H1 (cell line): ENCODE data around the gene ENPP1. TPM values are rescaled to one million over a fixed set of nuclear protein-coding genes. Genes with fewer than 3 reads are reported as not detected.
A peak's percentile ranks its signal among the peaks of the same experiment; 100 is the strongest.

Experiments
- polyA plus RNA-seq, 7 experiments: library from polyadenylated mRNA; depleted of rRNA in 3 of 7; stranded (reverse) in 5 of 7; unstranded in 2 of 7; fragments of >200 nt in 5 of 7; fragments of 200-250 nt in 2 of 7; gene quantifications; 1 replicate in 5 of 7; 2 replicates in 1 of 7; 4 replicates in 1 of 7; pipeline versions ENCODE4 v1.2.1 to v1.2.3, GENCODE V29; 2011 to 2013; ENCODE audit warnings: missing spikeins in 2 of 7, mixed read lengths in 2 of 7
- total RNA-seq: library from RNA; stranded (reverse); fragmentation: NEBNext Ultra II Directional; extraction: Animal tissue kit (Norgen Biotek cat#: 25700); gene quantifications from 2 replicates; pipeline ENCODE4 v1.2.1, GENCODE V29; 2021
- TF ChIP-seq, protein P1 (sequence below): fragments of 300-600 bp; sonication (generic); IDR thresholded peaks from 2 replicates; pipeline ENCODE4 v1.7.1; 2012; ENCODE audit warnings: low read length, moderate library complexity, mild to moderate bottlenecking, inconsistent platforms; ENCODE audit not compliant: insufficient replicate concordance
- TF ChIP-seq, protein P2 (sequence below), 3 experiments: IDR thresholded peaks; 1 replicate in 2 of 3; 2 replicates in 1 of 3; pipeline versions ENCODE4 v1.5.1 to v1.6.1; 2011; ENCODE audit warnings: low read length in 3 of 3, mild to moderate bottlenecking in 3 of 3, inconsistent platforms in 2 of 3, low read depth in 1 of 3, moderate library complexity in 1 of 3; ENCODE audit not compliant: insufficient read depth in 1 of 3; ENCODE audit errors: control extremely low read depth in 1 of 3

Gene ENPP1
- total and polyA plus RNA-seq, 2 of the 8 experiments (the other 6 are each of a cell fraction or from before 2014, with no cell fraction given), result 10.1 to 39.1 TPM

DNA sequence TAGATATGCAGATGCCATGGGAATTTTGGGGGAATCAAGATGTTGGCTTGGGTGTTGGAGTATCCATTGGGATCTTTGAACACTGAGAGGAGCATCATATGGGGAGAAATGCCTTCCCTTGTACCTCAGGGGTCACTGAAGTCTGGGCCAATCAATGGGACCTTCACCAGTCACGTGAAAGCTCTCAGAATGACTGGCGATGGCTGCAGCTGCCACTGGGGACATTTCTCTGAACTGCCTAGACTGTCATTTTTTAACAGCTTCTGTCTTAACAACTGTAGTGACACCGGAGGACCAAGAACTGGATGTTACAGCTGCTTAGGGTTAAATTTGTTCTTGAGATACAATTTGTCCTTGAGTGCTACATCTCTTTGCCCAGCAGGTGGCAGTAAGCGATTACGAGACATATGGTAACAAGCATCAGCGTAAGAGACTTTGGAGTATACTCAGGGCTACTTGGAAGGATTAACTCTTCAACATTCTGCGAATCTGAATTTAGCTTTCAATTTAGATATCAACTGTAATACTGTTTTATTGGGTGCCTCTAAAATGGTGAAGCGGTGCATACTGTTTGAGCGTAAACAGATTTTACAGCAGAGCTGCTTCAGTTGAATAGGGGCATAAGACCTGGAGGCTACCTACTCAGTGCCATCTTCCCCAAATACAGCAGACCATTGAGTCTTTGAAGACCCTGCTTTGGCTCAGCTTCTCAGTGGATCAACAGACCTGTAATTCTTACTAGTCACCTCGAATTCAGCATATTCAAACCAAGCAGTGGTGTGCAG, 107.3 kb downstream of the ENPP1 start (continued):
- TF ChIP-seq, protein P1, sequence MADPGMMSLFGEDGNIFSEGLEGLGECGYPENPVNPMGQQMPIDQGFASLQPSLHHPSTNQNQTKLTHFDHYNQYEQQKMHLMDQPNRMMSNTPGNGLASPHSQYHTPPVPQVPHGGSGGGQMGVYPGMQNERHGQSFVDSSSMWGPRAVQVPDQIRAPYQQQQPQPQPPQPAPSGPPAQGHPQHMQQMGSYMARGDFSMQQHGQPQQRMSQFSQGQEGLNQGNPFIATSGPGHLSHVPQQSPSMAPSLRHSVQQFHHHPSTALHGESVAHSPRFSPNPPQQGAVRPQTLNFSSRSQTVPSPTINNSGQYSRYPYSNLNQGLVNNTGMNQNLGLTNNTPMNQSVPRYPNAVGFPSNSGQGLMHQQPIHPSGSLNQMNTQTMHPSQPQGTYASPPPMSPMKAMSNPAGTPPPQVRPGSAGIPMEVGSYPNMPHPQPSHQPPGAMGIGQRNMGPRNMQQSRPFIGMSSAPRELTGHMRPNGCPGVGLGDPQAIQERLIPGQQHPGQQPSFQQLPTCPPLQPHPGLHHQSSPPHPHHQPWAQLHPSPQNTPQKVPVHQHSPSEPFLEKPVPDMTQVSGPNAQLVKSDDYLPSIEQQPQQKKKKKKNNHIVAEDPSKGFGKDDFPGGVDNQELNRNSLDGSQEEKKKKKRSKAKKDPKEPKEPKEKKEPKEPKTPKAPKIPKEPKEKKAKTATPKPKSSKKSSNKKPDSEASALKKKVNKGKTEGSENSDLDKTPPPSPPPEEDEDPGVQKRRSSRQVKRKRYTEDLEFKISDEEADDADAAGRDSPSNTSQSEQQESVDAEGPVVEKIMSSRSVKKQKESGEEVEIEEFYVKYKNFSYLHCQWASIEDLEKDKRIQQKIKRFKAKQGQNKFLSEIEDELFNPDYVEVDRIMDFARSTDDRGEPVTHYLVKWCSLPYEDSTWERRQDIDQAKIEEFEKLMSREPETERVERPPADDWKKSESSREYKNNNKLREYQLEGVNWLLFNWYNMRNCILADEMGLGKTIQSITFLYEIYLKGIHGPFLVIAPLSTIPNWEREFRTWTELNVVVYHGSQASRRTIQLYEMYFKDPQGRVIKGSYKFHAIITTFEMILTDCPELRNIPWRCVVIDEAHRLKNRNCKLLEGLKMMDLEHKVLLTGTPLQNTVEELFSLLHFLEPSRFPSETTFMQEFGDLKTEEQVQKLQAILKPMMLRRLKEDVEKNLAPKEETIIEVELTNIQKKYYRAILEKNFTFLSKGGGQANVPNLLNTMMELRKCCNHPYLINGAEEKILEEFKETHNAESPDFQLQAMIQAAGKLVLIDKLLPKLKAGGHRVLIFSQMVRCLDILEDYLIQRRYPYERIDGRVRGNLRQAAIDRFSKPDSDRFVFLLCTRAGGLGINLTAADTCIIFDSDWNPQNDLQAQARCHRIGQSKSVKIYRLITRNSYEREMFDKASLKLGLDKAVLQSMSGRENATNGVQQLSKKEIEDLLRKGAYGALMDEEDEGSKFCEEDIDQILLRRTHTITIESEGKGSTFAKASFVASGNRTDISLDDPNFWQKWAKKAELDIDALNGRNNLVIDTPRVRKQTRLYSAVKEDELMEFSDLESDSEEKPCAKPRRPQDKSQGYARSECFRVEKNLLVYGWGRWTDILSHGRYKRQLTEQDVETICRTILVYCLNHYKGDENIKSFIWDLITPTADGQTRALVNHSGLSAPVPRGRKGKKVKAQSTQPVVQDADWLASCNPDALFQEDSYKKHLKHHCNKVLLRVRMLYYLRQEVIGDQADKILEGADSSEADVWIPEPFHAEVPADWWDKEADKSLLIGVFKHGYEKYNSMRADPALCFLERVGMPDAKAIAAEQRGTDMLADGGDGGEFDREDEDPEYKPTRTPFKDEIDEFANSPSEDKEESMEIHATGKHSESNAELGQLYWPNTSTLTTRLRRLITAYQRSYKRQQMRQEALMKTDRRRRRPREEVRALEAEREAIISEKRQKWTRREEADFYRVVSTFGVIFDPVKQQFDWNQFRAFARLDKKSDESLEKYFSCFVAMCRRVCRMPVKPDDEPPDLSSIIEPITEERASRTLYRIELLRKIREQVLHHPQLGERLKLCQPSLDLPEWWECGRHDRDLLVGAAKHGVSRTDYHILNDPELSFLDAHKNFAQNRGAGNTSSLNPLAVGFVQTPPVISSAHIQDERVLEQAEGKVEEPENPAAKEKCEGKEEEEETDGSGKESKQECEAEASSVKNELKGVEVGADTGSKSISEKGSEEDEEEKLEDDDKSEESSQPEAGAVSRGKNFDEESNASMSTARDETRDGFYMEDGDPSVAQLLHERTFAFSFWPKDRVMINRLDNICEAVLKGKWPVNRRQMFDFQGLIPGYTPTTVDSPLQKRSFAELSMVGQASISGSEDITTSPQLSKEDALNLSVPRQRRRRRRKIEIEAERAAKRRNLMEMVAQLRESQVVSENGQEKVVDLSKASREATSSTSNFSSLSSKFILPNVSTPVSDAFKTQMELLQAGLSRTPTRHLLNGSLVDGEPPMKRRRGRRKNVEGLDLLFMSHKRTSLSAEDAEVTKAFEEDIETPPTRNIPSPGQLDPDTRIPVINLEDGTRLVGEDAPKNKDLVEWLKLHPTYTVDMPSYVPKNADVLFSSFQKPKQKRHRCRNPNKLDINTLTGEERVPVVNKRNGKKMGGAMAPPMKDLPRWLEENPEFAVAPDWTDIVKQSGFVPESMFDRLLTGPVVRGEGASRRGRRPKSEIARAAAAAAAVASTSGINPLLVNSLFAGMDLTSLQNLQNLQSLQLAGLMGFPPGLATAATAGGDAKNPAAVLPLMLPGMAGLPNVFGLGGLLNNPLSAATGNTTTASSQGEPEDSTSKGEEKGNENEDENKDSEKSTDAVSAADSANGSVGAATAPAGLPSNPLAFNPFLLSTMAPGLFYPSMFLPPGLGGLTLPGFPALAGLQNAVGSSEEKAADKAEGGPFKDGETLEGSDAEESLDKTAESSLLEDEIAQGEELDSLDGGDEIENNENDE, result peak; percentile 62
- TF ChIP-seq, protein P2, sequence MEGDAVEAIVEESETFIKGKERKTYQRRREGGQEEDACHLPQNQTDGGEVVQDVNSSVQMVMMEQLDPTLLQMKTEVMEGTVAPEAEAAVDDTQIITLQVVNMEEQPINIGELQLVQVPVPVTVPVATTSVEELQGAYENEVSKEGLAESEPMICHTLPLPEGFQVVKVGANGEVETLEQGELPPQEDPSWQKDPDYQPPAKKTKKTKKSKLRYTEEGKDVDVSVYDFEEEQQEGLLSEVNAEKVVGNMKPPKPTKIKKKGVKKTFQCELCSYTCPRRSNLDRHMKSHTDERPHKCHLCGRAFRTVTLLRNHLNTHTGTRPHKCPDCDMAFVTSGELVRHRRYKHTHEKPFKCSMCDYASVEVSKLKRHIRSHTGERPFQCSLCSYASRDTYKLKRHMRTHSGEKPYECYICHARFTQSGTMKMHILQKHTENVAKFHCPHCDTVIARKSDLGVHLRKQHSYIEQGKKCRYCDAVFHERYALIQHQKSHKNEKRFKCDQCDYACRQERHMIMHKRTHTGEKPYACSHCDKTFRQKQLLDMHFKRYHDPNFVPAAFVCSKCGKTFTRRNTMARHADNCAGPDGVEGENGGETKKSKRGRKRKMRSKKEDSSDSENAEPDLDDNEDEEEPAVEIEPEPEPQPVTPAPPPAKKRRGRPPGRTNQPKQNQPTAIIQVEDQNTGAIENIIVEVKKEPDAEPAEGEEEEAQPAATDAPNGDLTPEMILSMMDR (IDR thresholded peaks at IDR 0.05; ENCODE audit: control extremely low read depth in 1 of 3, insufficient read depth in 1 of 3, low read depth in 1 of 3, low read length in 3 of 3), result peak in 2 of 3 experiments; percentile 48 to 71; a peak in 3 of 4 replicates
